NOMO-1 treated with DMSO at 0.1 percent for 48 hours (cell line): ENCODE results near the gene CLIC1.

ENCODE experiments used
- DNase-seq: peaks from one replicate; lab custom pipeline; 2025; ENCODE audit not compliant: unreplicated experiment; lab: John Stamatoyannopoulos, UW

CLIC1 gene

DNA sequence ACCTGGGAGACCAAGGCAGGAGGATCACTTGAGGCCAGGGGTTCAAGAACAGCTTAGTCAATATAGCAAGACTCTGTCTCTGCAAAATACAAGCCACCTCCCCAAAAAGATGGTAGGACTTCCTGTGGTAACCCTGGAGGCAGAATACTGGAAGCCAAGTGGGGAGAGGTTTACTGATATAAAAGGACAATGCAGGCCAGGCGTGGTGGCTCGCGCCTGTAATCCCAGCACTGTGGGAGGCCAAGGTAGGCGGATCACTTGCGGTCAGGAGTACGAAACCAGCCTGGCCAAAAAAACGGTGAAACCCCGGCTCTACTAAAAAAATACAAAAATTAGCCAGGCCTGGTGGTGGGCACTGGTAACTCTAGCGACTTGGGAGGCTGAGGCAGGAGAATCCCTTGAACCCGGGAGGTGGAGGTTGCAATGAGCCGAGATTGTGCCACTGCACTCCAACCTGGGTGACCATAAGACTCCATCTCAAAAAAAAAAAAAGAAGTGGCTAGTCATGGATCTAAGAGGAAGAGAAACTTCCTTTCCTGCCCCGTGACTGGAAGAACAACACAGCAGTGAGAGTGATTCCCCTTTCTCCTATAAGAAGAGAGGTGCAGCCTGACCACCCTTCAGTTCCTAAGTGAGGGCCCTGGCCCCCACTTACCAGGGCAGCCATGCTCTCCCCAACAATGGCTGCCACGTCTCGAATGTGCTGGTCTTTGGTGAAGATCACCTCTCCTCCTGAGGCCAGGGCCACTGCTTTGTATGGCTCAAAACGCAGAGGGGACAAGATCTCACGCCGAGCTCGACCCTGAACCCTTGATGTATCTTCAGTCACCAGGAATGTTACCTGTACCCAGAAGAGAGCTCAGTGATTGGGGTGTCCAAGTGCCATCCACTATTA lies 32.3 kb upstream of the CLIC1 start:
- DNase-seq: peak; percentile 65

DNA sequence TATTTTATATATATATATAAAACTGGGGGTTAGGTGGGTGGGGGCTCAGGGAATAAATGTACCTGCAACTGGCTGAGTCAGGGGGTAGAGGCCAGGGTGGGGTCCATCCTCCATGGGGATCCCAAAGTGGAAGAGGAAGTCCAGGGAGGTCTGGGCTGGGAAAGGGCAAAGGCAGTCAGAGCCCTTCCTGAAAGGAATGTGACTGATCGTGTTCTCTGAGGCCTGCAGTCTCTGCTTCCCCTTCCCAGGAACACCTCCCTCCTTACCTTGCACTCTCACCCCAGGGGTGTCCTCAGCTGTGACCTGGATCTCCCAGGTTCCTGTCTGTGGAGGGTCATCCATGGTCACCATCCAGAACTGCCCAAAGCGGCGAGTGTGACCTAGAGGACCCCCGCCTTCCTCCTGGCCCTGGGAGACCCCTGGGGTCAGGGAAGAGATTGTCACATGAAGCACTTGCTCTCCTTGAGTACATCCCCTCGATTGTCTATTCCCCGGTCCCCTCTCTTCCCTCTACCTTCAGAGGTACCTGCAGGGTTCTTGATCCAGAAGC lies 30.8 kb upstream of the CLIC1 start:
- no peak for DNase-seq

DNA sequence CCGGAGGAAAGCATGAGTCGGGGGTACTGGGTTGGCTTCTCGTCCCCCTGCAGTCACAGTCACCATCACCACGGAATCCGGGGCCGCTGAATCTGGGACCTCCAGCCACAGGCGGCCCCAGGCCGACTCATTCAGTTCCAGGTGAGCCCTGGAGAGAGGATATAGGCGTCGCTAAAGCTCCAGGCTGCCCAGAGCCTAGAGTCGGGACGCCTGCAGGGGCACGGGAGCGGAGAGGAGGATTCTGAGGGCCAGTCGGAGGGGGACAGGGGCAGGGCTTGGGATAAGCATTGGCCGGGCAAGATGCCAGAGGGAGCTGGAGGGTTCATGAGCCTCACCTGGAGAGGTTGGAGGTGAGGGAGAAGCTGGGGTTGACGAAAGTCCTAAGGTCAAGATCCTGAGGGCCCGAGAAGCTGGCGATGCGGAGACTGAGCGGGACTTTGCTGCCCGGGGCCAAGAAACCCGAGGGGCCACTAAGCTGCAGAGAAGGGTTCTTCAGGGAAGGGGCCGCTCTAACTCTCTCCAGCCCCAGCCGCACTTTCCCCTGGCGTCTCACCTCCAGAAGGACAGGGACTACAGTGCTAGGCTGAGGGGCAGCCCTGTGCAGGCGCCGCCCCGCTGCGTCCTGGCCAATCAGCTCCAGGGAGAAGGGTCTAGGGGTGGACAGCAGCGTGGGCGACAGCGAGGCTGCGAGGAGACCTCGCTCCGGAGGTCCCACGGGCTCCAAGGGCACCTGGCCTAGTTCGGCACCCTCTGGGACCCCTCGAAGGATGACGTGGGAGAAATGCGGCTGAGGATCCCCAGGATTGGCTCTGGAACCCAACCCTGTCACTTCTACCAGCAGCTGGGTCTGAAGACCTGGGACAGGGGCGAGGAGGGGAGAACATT lies 29.8 kb upstream of the CLIC1 start:
- DNase-seq: no peak

DNA sequence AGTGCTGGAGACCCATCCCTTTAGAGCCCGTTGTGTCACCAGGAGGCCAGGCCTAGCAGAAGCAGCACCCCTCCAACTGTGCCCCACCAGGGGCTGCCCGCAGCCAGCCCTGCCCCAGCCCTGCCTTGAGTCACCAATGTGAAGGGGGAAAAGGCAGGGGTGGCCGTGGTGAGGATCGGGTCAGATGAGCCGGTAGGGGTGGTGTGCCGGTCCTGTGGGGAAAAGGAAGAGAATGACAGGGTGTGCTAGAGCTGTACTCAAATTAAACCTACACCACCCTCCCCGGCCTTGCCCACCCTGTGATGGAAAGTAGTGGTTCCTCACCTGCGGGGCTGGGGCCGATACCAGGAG lies 29.2 kb upstream of the CLIC1 start:
- DNase-seq: no peak

GRCh38 chr6:31764198-31764597 lies 27.9 kb upstream of the CLIC1 start:
- DNase-seq: no peak

DNA sequence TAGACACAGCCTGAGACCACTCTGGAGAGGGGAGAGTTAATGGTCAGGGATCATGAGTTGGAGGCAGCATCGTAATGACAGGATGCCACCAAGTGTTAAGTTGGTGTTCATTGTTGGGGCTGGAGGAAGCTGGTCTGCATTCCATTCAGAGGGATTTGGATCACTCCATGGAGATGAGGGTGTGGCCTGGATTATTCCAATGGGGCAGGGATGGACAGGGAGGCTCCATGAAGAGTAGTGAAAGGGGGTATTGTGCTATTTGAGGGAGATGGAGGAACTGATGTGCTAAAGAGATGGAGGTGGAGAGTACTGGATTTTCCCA lies 27.2 kb upstream of the CLIC1 start:
- no peak for DNase-seq

- DNase-seq: no peak
Observed at GRCh38 chr6:31762878-31763618, 26.7 kb upstream of the CLIC1 start.

- DNase-seq: no peak
Observed at GRCh38 chr6:31762356-31762755, 26.0 kb upstream of the CLIC1 start, which contains the start of gene SAPCD1. SAPCD1 (plus strand) TSS chr6:31762656; CDS start chr6:31763055, 399 bp downstream.

GRCh38 chr6:31761343-31761742 lies 25.0 kb upstream of the CLIC1 start:
- DNase-seq: no peak

DNA sequence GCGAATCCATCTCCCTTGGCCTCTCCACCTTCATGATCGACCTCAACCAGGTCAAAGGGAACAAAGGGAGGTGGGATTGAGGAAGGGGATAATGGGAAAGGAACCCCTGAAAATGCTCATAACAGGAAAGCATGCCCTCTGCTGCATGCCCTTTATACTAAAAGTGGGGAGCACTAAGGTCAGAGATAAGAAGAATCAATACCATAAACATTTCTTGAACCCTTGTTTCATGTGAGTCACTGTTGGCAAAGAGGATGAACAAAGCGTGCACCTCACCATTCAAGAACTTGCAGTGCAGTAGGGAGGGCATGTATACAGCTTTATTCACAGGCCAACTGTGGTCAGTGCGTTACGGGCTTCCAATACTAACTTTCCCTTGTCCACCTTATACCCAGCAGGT lies 24.5 kb upstream of the CLIC1 start:
- DNase-seq: no peak

DNA sequence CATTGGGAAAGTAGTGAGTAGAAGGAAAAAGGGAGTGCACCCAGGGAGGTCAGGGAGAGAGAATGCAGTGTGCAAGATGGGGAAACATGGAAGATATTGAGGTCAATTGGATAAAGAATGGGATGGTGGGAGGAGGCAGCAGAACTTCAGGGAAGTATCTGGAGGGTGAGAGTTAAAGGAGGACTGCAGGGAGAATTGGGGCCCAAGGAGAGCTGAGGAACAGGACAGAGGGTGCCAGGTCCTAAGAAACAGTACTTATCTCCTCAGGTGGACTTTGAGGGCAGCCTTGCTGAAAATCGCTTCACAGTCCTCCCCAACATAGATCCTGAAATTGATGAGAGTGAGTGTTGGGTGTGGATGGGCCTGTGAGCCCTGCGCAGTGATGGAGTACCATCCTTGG lies 22.0 kb upstream of the CLIC1 start:
- DNase-seq: no peak

DNA sequence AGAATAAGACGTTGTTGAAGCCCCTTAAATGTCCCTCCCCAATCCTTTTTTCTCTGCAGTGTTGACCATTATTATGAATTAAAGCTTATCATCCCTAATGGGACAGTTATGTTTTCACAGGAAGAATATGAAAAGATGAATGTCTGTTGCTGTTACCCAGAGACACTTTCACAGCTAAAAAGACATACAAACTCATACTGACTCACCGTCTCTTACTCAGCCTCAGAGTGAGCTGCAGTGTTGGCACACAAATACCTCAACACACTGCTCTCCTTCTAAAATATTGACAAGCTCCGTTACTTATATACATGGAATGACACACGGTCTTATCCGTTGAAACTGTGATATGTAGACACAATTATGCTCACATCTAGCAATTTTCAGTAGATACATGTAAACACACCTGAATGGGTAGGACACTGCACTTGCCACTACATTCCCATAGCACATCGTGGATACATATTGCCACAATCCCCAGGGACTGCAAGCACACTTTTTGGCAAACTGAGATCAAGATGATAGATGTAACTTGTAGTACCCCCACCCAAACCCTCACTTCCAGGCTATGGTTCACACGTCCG lies 16.5 kb upstream of the CLIC1 start:
- no peak for DNase-seq

- DNase-seq: no peak
Observed at GRCh38 chr6:31750411-31751022, 14.2 kb upstream of the CLIC1 start.

DNA sequence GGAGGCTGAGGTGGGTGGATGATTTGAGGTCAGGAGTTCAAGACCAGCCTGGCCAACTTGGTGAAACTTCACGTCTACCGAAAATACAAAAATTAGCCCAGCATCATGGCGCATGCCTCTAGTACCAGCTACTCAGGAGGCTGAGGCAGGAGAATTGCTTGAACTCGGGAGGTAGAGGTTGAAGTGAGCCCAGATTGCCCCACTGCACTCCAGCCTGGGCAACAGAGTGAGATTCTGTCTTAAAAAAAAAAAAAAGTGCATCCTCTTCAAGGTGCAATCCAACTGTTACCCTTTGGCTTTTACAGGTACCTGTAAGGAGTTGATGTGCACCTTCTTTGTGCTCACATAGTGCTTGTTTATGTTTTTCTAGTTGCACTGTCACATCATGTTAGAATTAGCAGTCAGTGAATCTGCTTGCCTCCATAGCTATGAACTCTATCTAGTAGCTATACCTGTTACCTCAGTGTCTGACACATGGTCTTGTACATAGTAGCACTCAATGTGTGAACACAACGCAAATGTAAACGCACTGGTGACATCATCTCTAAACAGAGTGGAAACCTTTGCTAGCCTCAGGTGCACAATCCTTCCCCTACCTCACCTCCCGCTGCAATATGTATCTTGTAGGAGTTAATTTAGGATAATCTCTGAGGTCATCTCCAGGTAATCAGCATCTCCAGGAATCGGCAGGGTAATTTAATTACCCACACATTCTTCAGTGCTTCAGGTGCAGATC lies 13.1 kb upstream of the CLIC1 start:
- no peak for DNase-seq

- no peak for DNase-seq
Observed at GRCh38 chr6:31744422-31744821, 8.1 kb upstream of the CLIC1 start.

DNA sequence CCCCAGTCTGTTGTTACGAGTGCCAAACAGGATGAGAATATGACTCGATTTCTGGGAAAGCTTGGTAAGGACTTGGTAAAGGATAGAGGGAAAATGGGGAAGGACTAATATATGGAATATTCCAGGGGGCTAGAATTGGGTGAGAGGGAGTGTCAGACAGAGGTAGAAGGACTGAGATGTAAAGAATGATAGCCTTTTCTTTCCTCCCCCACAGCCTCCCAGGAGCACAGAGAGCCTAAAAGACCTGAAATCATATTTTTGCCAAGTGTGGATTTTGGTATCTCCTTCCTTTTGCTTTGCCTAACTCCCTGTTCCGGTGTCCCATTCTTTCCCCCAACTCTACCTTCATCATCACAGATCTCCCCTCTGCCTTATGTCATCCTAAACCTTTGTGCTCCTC lies 6.6 kb upstream of the CLIC1 start:
- no peak for DNase-seq

- DNase-seq: no peak
Observed at GRCh38 chr6:31741815-31742214, 5.5 kb upstream of the CLIC1 start.

DNA sequence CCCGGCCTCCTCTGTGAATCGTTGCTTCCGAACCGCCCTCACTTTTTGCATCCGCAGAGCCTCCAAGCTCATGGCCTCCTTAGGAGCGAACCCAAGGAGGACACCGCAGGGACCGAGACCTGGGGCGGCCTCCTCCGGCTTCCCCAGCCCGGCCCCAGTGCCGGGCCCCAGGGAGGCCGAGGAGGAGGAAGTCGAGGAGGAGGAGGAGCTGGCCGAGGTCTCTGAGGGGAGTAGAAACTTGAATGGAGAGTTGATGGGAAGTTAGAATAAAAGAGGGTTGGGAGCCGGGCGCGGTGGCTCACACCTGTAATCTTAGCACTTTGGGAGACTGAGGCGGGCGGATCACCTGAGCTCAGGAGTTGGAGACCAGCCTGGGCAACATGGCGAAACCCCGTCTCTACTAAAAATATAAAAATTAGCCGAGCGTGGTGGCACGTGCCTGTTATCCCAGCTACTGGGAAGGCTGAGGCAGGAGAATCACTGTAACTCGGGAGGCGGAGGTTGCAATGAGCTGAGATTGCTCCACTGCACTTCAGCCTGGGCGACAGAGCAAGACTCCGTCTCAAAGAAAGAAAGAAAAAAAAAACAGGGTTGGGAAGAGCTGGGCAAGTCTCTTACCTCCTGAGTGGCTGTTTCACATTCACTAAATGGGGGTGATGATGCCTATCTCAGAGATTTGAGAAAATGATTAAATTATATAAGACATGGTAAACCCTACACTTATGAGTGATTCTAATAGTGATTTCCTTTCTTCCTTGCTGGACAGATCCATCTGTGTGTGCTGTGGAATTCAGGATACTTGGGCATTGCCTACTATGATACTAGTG lies 4.3 kb upstream of the CLIC1 start:
- DNase-seq: peak; percentile 70
